ENCODE data around the gene IL1RAPL2. TPM values are rescaled to one million over a fixed set of nuclear protein-coding genes. Genes with fewer than 3 reads are reported as not detected.

IL1RAPL2 gene
- polyA plus RNA-seq, 3 donors: not detected

DNA sequence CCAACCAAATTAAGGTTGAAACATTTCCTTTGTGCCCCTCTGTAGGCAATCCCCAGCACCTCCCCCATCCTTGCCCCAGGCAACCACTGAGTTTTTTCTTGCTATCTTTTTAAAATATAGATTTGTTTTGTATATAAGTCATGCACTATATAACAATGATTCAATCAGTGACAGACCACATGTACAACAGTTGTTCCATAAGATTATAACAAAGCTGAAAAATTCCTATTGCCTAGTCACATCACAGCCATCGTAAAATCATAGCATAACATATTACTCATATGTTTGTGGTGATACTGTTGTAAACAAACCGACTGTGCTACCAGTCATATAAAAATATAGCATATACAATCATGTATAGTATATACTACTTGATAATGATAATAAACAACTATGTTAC lies 1044.4 kb downstream of the IL1RAPL2 start:
- no peak overlapping the region for H3K27ac ChIP-seq (ENCODE audit: low read depth in 1 of 2, low read length in 2 of 2)
- Mint-ChIP-seq H3K27ac (no peak overlapping the region), H3K9me3 (peaks cover 0 to 11% (median 0%) of the 10 kb centered on the region in 7 donors), H3K4me3 (no peak overlapping the region), H3K36me3 (no peaks in the 10 kb centered on the region), H3K4me1 (no peaks in the 10 kb centered on the region), H3K27me3 (ENCODE audit: low read depth in 3 of 3) (peaks cover 0 to 4% (median 0%) of the 10 kb centered on the region in 3 donors)
- H3K4me3 ChIP-seq (replicated peaks in 1 of 3; ENCODE audit: low read depth in 2 of 3, low read length in 3 of 3): no peak overlapping the region
- intact Hi-C loops (cut with micrococcal nuclease): no loop called here
- no peaks in the 10 kb centered on the region for H3K4me1 ChIP-seq (ENCODE audit: control insufficient read depth in 1 of 2, insufficient read depth in 2 of 2, low read length in 2 of 2)
- H3K79me2 ChIP-seq (ENCODE audit: insufficient read depth, low read length): no peaks in the 10 kb centered on the region
- H2AFZ ChIP-seq (ENCODE audit: insufficient read depth, low read depth, low read length, poor library complexity, severe bottlenecking): no peak overlapping the region
- H3K36me3 ChIP-seq (replicated peaks in 1 of 2; ENCODE audit: control insufficient read depth in 1 of 2, insufficient read depth in 2 of 2, low read length in 2 of 2): no peaks in the 10 kb centered on the region
- no peak overlapping the region for H3K4me2 ChIP-seq (replicated peaks; ENCODE audit: extremely low read depth, low read length, poor library complexity, severe bottlenecking)
- H3K9me3 ChIP-seq (replicated peaks in 1 of 2; ENCODE audit: control insufficient read depth in 1 of 2, insufficient read depth in 1 of 2, low read length in 2 of 2): peaks cover 0 to 13% of the 10 kb centered on the region in 2 donors
- no CpG with 5 or more reads among the region's 2 CpGs for WGBS (ENCODE audit: insufficient coverage)
- no peaks in the 10 kb centered on the region for H4K20me1 ChIP-seq (ENCODE audit: insufficient read depth, low read length)
- H3K9ac ChIP-seq (ENCODE audit: insufficient read depth, low read length, poor library complexity, severe bottlenecking): no peak overlapping the region
- TF ChIP-seq, protein P1, sequence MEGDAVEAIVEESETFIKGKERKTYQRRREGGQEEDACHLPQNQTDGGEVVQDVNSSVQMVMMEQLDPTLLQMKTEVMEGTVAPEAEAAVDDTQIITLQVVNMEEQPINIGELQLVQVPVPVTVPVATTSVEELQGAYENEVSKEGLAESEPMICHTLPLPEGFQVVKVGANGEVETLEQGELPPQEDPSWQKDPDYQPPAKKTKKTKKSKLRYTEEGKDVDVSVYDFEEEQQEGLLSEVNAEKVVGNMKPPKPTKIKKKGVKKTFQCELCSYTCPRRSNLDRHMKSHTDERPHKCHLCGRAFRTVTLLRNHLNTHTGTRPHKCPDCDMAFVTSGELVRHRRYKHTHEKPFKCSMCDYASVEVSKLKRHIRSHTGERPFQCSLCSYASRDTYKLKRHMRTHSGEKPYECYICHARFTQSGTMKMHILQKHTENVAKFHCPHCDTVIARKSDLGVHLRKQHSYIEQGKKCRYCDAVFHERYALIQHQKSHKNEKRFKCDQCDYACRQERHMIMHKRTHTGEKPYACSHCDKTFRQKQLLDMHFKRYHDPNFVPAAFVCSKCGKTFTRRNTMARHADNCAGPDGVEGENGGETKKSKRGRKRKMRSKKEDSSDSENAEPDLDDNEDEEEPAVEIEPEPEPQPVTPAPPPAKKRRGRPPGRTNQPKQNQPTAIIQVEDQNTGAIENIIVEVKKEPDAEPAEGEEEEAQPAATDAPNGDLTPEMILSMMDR (IDR thresholded peaks at IDR 0.05): no peak
- H3K27me3 ChIP-seq (ENCODE audit: control insufficient read depth in 2 of 2, insufficient read depth in 2 of 2, low read length in 2 of 2): no peaks in the 10 kb centered on the region
- no peak for DNase-seq

DNA sequence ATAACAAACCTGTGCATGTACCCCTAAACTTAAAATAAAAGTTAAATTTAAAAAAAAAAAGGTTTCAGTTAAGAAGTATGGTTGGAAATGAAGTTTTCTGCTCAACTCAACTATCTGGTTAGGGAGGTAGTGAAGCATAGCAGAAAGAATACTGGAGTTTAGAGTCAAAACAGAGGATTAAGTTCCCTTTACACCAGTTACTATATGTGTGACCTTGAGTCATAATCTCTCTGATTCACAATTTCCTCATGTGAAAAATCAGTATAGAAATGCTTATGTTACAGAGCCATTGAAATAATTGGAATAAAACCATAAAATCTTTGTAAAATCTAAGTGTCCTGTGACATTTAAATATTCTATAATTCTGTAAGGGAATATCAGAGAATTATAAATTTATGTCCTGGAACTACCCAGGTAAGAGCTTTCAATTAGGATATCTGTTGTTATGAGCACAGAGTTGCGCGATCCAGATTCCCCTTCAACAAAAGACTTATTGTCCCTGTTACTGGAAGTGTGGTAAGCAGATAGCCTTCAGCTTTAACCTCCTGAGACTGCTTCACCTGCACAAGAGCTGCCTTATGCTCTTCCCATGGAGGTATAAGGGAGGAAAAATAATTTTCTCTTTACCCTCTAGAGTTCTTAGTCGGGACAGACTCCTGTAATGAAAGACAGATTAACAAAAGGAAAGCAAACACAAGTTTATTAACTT lies 1052.5 kb downstream of the IL1RAPL2 start:
- Mint-ChIP-seq H3K27me3 (ENCODE audit: low read depth in 3 of 3) (peaks cover 0 to 3% (median 1%) of the 10 kb centered on the region in 3 donors), H3K4me3 (no peak overlapping the region), H3K36me3 (no peaks in the 10 kb centered on the region), H3K27ac (no peak overlapping the region), H3K9me3 (no peaks in the 10 kb centered on the region), H3K4me1 (no peaks in the 10 kb centered on the region)
- no peaks in the 10 kb centered on the region for H4K20me1 ChIP-seq (ENCODE audit: insufficient read depth, low read length)
- no peak overlapping the region for H3K27ac ChIP-seq (ENCODE audit: low read depth in 1 of 2, low read length in 2 of 2)
- H3K4me2 ChIP-seq (replicated peaks; ENCODE audit: extremely low read depth, low read length, poor library complexity, severe bottlenecking): no peak overlapping the region
- H3K9ac ChIP-seq (ENCODE audit: insufficient read depth, low read length, poor library complexity, severe bottlenecking): no peak overlapping the region
- no peak overlapping the region for H3K4me3 ChIP-seq (replicated peaks in 1 of 3; ENCODE audit: low read depth in 2 of 3, low read length in 3 of 3)
- no CpG with 5 or more reads among the region's 3 CpGs for WGBS (ENCODE audit: insufficient coverage)
- no peaks in the 10 kb centered on the region for H3K36me3 ChIP-seq (replicated peaks in 1 of 2; ENCODE audit: control insufficient read depth in 1 of 2, insufficient read depth in 2 of 2, low read length in 2 of 2)
- no peak for DNase-seq
- no peaks in the 10 kb centered on the region for H3K79me2 ChIP-seq (ENCODE audit: insufficient read depth, low read length)
- H3K4me1 ChIP-seq (ENCODE audit: control insufficient read depth in 1 of 2, insufficient read depth in 2 of 2, low read length in 2 of 2): no peaks in the 10 kb centered on the region
- intact Hi-C loops (cut with micrococcal nuclease): no loop called here
- no peaks in the 10 kb centered on the region for H3K27me3 ChIP-seq (ENCODE audit: control insufficient read depth in 2 of 2, insufficient read depth in 2 of 2, low read length in 2 of 2)
- H2AFZ ChIP-seq (ENCODE audit: insufficient read depth, low read depth, low read length, poor library complexity, severe bottlenecking): no peak overlapping the region
- peaks cover 0 to under 1% of the 10 kb centered on the region in 2 donors for H3K9me3 ChIP-seq (replicated peaks in 1 of 2; ENCODE audit: control insufficient read depth in 1 of 2, insufficient read depth in 1 of 2, low read length in 2 of 2)
- TF ChIP-seq, protein P1 (IDR thresholded peaks at IDR 0.05): no peak
